ENCODE data around the gene HEXIM1.

- TF ChIP-seq, protein P1, sequence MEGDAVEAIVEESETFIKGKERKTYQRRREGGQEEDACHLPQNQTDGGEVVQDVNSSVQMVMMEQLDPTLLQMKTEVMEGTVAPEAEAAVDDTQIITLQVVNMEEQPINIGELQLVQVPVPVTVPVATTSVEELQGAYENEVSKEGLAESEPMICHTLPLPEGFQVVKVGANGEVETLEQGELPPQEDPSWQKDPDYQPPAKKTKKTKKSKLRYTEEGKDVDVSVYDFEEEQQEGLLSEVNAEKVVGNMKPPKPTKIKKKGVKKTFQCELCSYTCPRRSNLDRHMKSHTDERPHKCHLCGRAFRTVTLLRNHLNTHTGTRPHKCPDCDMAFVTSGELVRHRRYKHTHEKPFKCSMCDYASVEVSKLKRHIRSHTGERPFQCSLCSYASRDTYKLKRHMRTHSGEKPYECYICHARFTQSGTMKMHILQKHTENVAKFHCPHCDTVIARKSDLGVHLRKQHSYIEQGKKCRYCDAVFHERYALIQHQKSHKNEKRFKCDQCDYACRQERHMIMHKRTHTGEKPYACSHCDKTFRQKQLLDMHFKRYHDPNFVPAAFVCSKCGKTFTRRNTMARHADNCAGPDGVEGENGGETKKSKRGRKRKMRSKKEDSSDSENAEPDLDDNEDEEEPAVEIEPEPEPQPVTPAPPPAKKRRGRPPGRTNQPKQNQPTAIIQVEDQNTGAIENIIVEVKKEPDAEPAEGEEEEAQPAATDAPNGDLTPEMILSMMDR (conservative IDR thresholded peaks at IDR 0.05; ENCODE audit: low read length): no peak
- no peak for TF ChIP-seq EZH2phosphoT487 (IDR thresholded peaks at IDR 0.05; ENCODE audit: borderline replicate concordance, low read depth, low read length)
These were observed 23.3 kb downstream of the HEXIM1 start for GRCh38 chr17:45171338-45172231.

Data from OCI-LY7 (cell line).